Measurements from ENCODE around the gene TNFRSF19.

GRCh38 chr13:23626700-23627099, 56.5 kb downstream of the TNFRSF19 start:
- TF ChIP-seq POLR2AphosphoS5 (IDR thresholded peaks at IDR 0.05; ENCODE audit: low read depth, low read length): no peak
- TF ChIP-seq POLR2A (IDR thresholded peaks at IDR 0.05; ENCODE audit: low read depth, low read length): no peak
- TF ChIP-seq TAF1 (IDR thresholded peaks at IDR 0.05; ENCODE audit: low read depth, low read length): no peak
- TF ChIP-seq POU2F2 (IDR thresholded peaks at IDR 0.05; ENCODE audit: low read depth, low read length): no peak
